ENCODE data around the gene POLR3A. TPM values are rescaled to one million over a fixed set of nuclear protein-coding genes. Genes with fewer than 3 reads are reported as not detected.

POLR3A gene
- total RNA-seq, 1 experiment from 2014 or later = 14.9 TPM

DNA sequence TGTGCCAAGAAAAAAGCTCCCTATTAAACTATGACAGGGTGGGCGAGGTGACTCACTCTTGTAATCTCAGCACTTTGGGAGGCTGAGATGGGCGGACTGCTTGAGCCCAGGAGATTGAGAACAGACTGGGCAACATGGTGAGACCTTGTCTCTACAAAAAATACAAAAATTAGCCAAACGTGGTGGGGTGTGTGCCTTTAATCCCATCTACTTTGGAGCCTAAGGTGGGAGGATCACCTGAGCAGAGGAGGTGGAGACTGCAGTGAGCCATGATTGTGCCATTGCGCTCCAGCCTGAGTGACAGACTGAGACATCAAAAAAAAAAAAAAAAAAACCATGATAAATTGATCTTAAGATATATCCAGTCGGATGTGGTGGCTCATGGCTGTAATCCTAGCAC is 11.5 kb downstream of the POLR3A start:
- H3K9me3 ChIP-seq (ENCODE audit: insufficient read depth, low read depth) = no peaks in the 10 kb centered on the region
- intact Hi-C loops (cut with micrococcal nuclease; ENCODE audit: unreplicated experiment) = no loop called here
- no peak overlapping the region for H3K4me3 ChIP-seq
- H4K20me1 ChIP-seq (ENCODE audit: insufficient read depth) = no peaks in the 10 kb centered on the region
- ChIA-PET POLR2A (ENCODE audit: unreplicated experiment) (no interaction called here), CTCF (interaction anchor here (0.8 kb wide), 1 partner anchor 11 kb away, joined by 5 read pairs; no protein-coding TSS in a partner anchor)
- H2AFZ ChIP-seq = no peak overlapping the region
- no TSS peak for BruUV-seq (replicated peaks)
- 0 out of 2 replicates have a peak, but pooled peaks cover 5% of the 10 kb centered on the region for H3F3A ChIP-seq (ENCODE audit: insufficient read depth, low read depth)
- DNase-seq = no peak
- TF ChIP-seq, protein P1, sequence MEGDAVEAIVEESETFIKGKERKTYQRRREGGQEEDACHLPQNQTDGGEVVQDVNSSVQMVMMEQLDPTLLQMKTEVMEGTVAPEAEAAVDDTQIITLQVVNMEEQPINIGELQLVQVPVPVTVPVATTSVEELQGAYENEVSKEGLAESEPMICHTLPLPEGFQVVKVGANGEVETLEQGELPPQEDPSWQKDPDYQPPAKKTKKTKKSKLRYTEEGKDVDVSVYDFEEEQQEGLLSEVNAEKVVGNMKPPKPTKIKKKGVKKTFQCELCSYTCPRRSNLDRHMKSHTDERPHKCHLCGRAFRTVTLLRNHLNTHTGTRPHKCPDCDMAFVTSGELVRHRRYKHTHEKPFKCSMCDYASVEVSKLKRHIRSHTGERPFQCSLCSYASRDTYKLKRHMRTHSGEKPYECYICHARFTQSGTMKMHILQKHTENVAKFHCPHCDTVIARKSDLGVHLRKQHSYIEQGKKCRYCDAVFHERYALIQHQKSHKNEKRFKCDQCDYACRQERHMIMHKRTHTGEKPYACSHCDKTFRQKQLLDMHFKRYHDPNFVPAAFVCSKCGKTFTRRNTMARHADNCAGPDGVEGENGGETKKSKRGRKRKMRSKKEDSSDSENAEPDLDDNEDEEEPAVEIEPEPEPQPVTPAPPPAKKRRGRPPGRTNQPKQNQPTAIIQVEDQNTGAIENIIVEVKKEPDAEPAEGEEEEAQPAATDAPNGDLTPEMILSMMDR (conservative IDR thresholded peaks at IDR 0.05) = no peak
- no peak for TF ChIP-seq EZH2 (IDR thresholded peaks at IDR 0.05; ENCODE audit: low read depth)
- no peak overlapping the region for H3K4me2 ChIP-seq
- H3K27me3 ChIP-seq (ENCODE audit: insufficient read depth, low read depth) = no peaks in the 10 kb centered on the region
- peaks cover 60% of the 10 kb centered on the region for H3K36me3 ChIP-seq (ENCODE audit: low read depth)
- H3K9me2 ChIP-seq (ENCODE audit: insufficient read depth) = no peaks in the 10 kb centered on the region
- no peaks in the 10 kb centered on the region for H3K4me1 ChIP-seq (replicated peaks; ENCODE audit: insufficient read depth)
- no peaks in the 10 kb centered on the region; the same call in 1 of the 2 replicates for H3K79me2 ChIP-seq (ENCODE audit: low read depth)
- no peak overlapping the region for H3K27ac ChIP-seq

GRCh38 chr10:78015546-78015945 is 13.8 kb downstream of the POLR3A start:
- 0 out of 2 replicates have a peak, but pooled peaks cover 5% of the 10 kb centered on the region for H3F3A ChIP-seq (ENCODE audit: insufficient read depth, low read depth)
- TF ChIP-seq EZH2 (IDR thresholded peaks at IDR 0.05; ENCODE audit: low read depth) = no peak
- TF ChIP-seq, protein P1 (conservative IDR thresholded peaks at IDR 0.05) = no peak
- no peaks in the 10 kb centered on the region; the same call in 1 of the 2 replicates for H3K79me2 ChIP-seq (ENCODE audit: low read depth)
- no peaks in the 10 kb centered on the region for H3K9me2 ChIP-seq (ENCODE audit: insufficient read depth)
- no peak overlapping the region for H3K4me3 ChIP-seq
- peaks cover 64% of the 10 kb centered on the region for H3K36me3 ChIP-seq (ENCODE audit: low read depth)
- H3K27me3 ChIP-seq (ENCODE audit: insufficient read depth, low read depth) = no peaks in the 10 kb centered on the region
- H4K20me1 ChIP-seq (ENCODE audit: insufficient read depth) = no peaks in the 10 kb centered on the region
- intact Hi-C loops (cut with micrococcal nuclease; ENCODE audit: unreplicated experiment) = no loop called here
- ChIA-PET CTCF (no interaction called here), POLR2A (ENCODE audit: unreplicated experiment) (no interaction called here)
- H3K27ac ChIP-seq = no peak overlapping the region
- no peaks in the 10 kb centered on the region for H3K4me1 ChIP-seq (replicated peaks; ENCODE audit: insufficient read depth)
- no peak for DNase-seq
- no TSS peak for BruUV-seq (replicated peaks)
- H3K9me3 ChIP-seq (ENCODE audit: insufficient read depth, low read depth) = no peaks in the 10 kb centered on the region
- no peak overlapping the region for H2AFZ ChIP-seq
- H3K4me2 ChIP-seq = no peak overlapping the region

- Histone ChIP-seq H3K36me3 (ENCODE audit: low read depth) (peaks cover 71% of the 10 kb centered on the region), H3K79me2 (ENCODE audit: low read depth) (no peaks in the 10 kb centered on the region; the same call in 1 of the 2 replicates), H3K27ac (no peak overlapping the region), H3K9me3 (ENCODE audit: insufficient read depth, low read depth) (no peaks in the 10 kb centered on the region), H3K9me2 (ENCODE audit: insufficient read depth) (no peaks in the 10 kb centered on the region), H3K4me1 (replicated peaks; ENCODE audit: insufficient read depth) (no peaks in the 10 kb centered on the region), H3F3A (ENCODE audit: insufficient read depth, low read depth) (0 out of 2 replicates have a peak, but pooled peaks cover 5% of the 10 kb centered on the region), H2AFZ (no peak overlapping the region), H3K4me3 (no peak overlapping the region), H3K27me3 (ENCODE audit: insufficient read depth, low read depth) (no peaks in the 10 kb centered on the region), H3K4me2 (no peak overlapping the region), H4K20me1 (ENCODE audit: insufficient read depth) (no peaks in the 10 kb centered on the region)
- TF ChIP-seq, protein P1 (conservative IDR thresholded peaks at IDR 0.05) = no peak
- no peak for TF ChIP-seq EZH2 (IDR thresholded peaks at IDR 0.05; ENCODE audit: low read depth)
- intact Hi-C loops (cut with micrococcal nuclease; ENCODE audit: unreplicated experiment) = no loop called here
- ChIA-PET CTCF (no interaction called here), POLR2A (ENCODE audit: unreplicated experiment) (no interaction called here)
- DNase-seq = no peak
- no TSS peak for BruUV-seq (replicated peaks)
Observed at GRCh38 chr10:78013564-78013963, 15.8 kb downstream of the POLR3A start.
